ENCODE measurements around the gene FDX2. TPM values are rescaled to one million over a fixed set of nuclear protein-coding genes. Genes with fewer than 3 reads are reported as not detected.

FDX2 gene
- total and polyA plus RNA-seq, 2 of the 13 experiments (the other 11 are each of a cell fraction or from before 2014, with no cell fraction given), result 21.0 to 24.7 TPM

- TF ChIP-seq CTCF (CRISPR knock-in tag; IDR thresholded peaks at IDR 0.05) (peak; percentile 51), ARID5B (CRISPR knock-in tag; IDR thresholded peaks at IDR 0.05) (peak; percentile 88), THAP9 (CRISPR knock-in tag; IDR thresholded peaks at IDR 0.05; ENCODE audit: borderline replicate concordance) (peak; percentile 81), ZBTB33 (CRISPR knock-in tag; IDR thresholded peaks at IDR 0.05) (peak; percentile 66; the same call in 1 of the 2 replicates), ZNF101 (CRISPR knock-in tag; IDR thresholded peaks at IDR 0.05; ENCODE audit: borderline replicate concordance, low read depth) (no peak)
Observed at GRCh38 chr19:10270616-10271394, 45.0 kb downstream of the FDX2 start, which contains the start of gene ICAM1 (continued).
